HCT116 (cell line): ENCODE data around the gene MAGEA8. TPM values are rescaled to one million over a fixed set of nuclear protein-coding genes. Genes with fewer than 3 reads are reported as not detected.

Experiments used
- ATAC-seq: fragments of 200-7000 bp; cut with Tn5 transposase; 2 replicates; pipeline ENCODE4 v1.9.1; 2020; ENCODE audit warnings: mild to moderate bottlenecking, moderate library complexity
- BruUV-seq: library from RNA; stranded (reverse); fragments of 400-500 nt; replicated peaks from 2 replicates; lab custom pipeline; 2021; lab: Mats Ljungman, UMichigan
- CTCF ChIA-PET: fragments of 300-600 bp; sonication (Branson Sonifier 250); formaldehyde crosslinking; loops from one replicate; lab custom pipeline; 2021; ENCODE audit warnings: antibody characterized with exemption; lab: Charles Lee
- POLR2A ChIA-PET: fragments of 300-600, 350-600 bp; sonication (Branson Sonifier 250); formaldehyde crosslinking; loops from one replicate; lab custom pipeline; 2021; ENCODE audit warnings: antibody characterized with exemption; lab: Charles Lee
- RAD21 ChIA-PET, 2 experiments: fragments of 300-600 bp; sonication (Branson Sonifier 250); formaldehyde crosslinking; loops; one replicate each; lab custom pipeline; 2023; ENCODE audit warnings: low total read pairs in 2 of 2; ENCODE audit not compliant: uncharacterized antibody in 2 of 2, unreplicated experiment in 2 of 2, low non-redundant PET in 1 of 2; lab: Charles Lee
- DNase-seq: peaks from one replicate; pipeline ENCODE4 v3.0.0-alpha.2; 2010; ENCODE audit warnings: low read depth, low spot score
- H2AFZ ChIP-seq: fragments of 200-600 bp; shearing (Covaris generic), sonication (generic); 2 replicates; pipeline ENCODE4 v1.6.1; 2017; ENCODE audit warnings: low read depth, mixed run types, mixed read lengths, antibody characterized with exemption, low read length; ENCODE audit not compliant: poor library complexity, severe bottlenecking
- H3K27ac ChIP-seq: 2 replicates; pipeline ENCODE4 v1.5.1; 2012; ENCODE audit warnings: low read depth, low read length
- H3K27me3 ChIP-seq: fragments of 200-600 bp; sonication (generic); 2 replicates; pipeline ENCODE4 v1.6.1; 2016; ENCODE audit warnings: mixed run types, low read length, mixed read lengths; ENCODE audit not compliant: insufficient read depth
- H3K36me3 ChIP-seq, 2 experiments: fragments of 200-500 bp in 1 of 2; fragments of 200-600 bp in 1 of 2; sonication (Bioruptor generic) in 1 of 2; sonication (generic) in 1 of 2; 2 replicates each; pipeline versions ENCODE4 v1.5.1 to v1.6.1; 2014 to 2016; ENCODE audit warnings: low read length in 2 of 2, inconsistent platforms in 1 of 2, mixed read lengths in 1 of 2, mixed run types in 1 of 2; ENCODE audit not compliant: insufficient read depth in 2 of 2, control insufficient read depth in 1 of 2
- H3K4me1 ChIP-seq, 2 experiments: fragments of 200-600 bp in 1 of 2; sonication (generic) in 1 of 2; 2 replicates each; pipeline versions ENCODE4 v1.5.1 to v1.6.1; 2012 to 2017; ENCODE audit warnings: low read length in 2 of 2, inconsistent platforms in 1 of 2, mild to moderate bottlenecking in 1 of 2, mixed read lengths in 1 of 2, mixed run types in 1 of 2, moderate library complexity in 1 of 2; ENCODE audit not compliant: insufficient read depth in 2 of 2, control insufficient read depth in 1 of 2
- H3K4me2 ChIP-seq: fragments of 200-600 bp; sonication (generic); 2 replicates; pipeline ENCODE4 v1.6.1; 2017; ENCODE audit warnings: mixed run types, low read length, mixed read lengths
- H3K4me3 ChIP-seq, 2 experiments: fragments of 200-600 bp in 1 of 2; sonication (generic) in 1 of 2; replicated peaks in 1 of 2; 2 replicates each; pipeline ENCODE4 v1.5.1; 2011 to 2016; ENCODE audit warnings: low read length in 2 of 2, control low read depth in 1 of 2, low read depth in 1 of 2, mild to moderate bottlenecking in 1 of 2, mixed read lengths in 1 of 2, mixed run types in 1 of 2
- H3K79me2 ChIP-seq: fragments of 200-600 bp; sonication (generic); 2 replicates; pipeline ENCODE4 v1.6.1; 2017; ENCODE audit warnings: mild to moderate bottlenecking, mixed run types, low read length, moderate library complexity, mixed read lengths; ENCODE audit not compliant: insufficient read depth
- H3K9ac ChIP-seq: fragments of 200-600 bp; sonication (generic); 2 replicates; pipeline ENCODE4 v1.6.1; 2016; ENCODE audit warnings: low read length, mixed read lengths
- H3K9me2 ChIP-seq: fragments of 200-600 bp; sonication (generic), shearing (Covaris generic); 2 replicates; pipeline ENCODE4 v1.6.1; 2017; ENCODE audit warnings: mixed run types, mild to moderate bottlenecking, moderate library complexity; ENCODE audit not compliant: insufficient read depth
- H3K9me3 ChIP-seq, 2 experiments: fragments of 200-500 bp in 1 of 2; fragments of 200-600 bp in 1 of 2; sonication (Bioruptor generic) in 1 of 2; sonication (generic) in 1 of 2; 2 replicates each; pipeline ENCODE4 v1.6.1; 2014 to 2017; ENCODE audit warnings: low read length in 2 of 2, mixed read lengths in 2 of 2, inconsistent platforms in 1 of 2, low read depth in 1 of 2, mild to moderate bottlenecking in 1 of 2, mixed run types in 1 of 2, moderate library complexity in 1 of 2; ENCODE audit not compliant: control insufficient read depth in 1 of 2, insufficient read depth in 1 of 2
- H4K20me1 ChIP-seq: fragments of 200-600 bp; sonication (generic), shearing (Covaris generic); 2 replicates; pipeline ENCODE4 v1.6.1; 2017; ENCODE audit warnings: mixed run types, mild to moderate bottlenecking, moderate library complexity; ENCODE audit not compliant: insufficient read depth
- CEBPB ChIP-seq: IDR thresholded peaks from 2 replicates; pipeline ENCODE4 v1.6.1; 2012; ENCODE audit warnings: low read depth
- EGR1 ChIP-seq: IDR thresholded peaks from 2 replicates; pipeline ENCODE4 v1.6.1; 2012; ENCODE audit warnings: low read depth
- ELF1 ChIP-seq: IDR thresholded peaks from 2 replicates; pipeline ENCODE4 v1.6.1; 2012; ENCODE audit warnings: low read depth, borderline replicate concordance
- EZH2phosphoT487 ChIP-seq: fragments of 200-600 bp; IDR thresholded peaks from 2 replicates; pipeline ENCODE4 v1.6.1; 2018; ENCODE audit warnings: antibody characterized with exemption, borderline replicate concordance
- JUND ChIP-seq: IDR thresholded peaks from 2 replicates; pipeline ENCODE4 v1.6.1; 2012
- POLR2A ChIP-seq: IDR thresholded peaks from 2 replicates; pipeline ENCODE4 v1.7.0; 2011; ENCODE audit warnings: borderline replicate concordance; ENCODE audit not compliant: insufficient read depth, insufficient read length; ENCODE audit errors: extremely low read depth
- RAD21 ChIP-seq: IDR thresholded peaks from 2 replicates; pipeline ENCODE4 v1.6.1; 2012; ENCODE audit warnings: low read depth, mild to moderate bottlenecking
- SIN3A ChIP-seq: IDR thresholded peaks from 2 replicates; pipeline ENCODE4 v1.6.1; 2012; ENCODE audit warnings: low read depth
- SRF ChIP-seq: IDR thresholded peaks from 2 replicates; pipeline ENCODE4 v1.6.1; 2012; ENCODE audit warnings: low read depth
- TCF7L2 ChIP-seq: IDR thresholded peaks from 2 replicates; pipeline ENCODE4 v1.7.0; 2011; ENCODE audit warnings: borderline replicate concordance, inconsistent platforms; ENCODE audit not compliant: insufficient read depth, insufficient read length; ENCODE audit errors: extremely low read depth
- YY1 ChIP-seq: IDR thresholded peaks from 2 replicates; pipeline ENCODE4 v1.6.1; 2011; ENCODE audit warnings: low read length, low read depth, moderate library complexity, mild to moderate bottlenecking; ENCODE audit not compliant: insufficient replicate concordance; ENCODE audit errors: extremely low read depth
- ZFX ChIP-seq: fragments of 450-650 bp; IDR thresholded peaks from 2 replicates; pipeline ENCODE4 v1.6.1; 2017
- ZNF274 ChIP-seq: fragments of 200-500 bp; sonication (Bioruptor generic); IDR thresholded peaks from 2 replicates; pipeline ENCODE4 v1.6.1; 2014; ENCODE audit warnings: mild to moderate bottlenecking, low read depth, low read length, inconsistent platforms
- intact Hi-C: fragments of 100-400 bp; cut with micrococcal nuclease; formaldehyde crosslinking; loops from 2 replicates; pipeline ENCODE4 v1.10.0; 2022
- total RNA-seq: library from RNA; stranded (reverse); gene quantifications from one replicate; pipeline ENCODE4 v1.2.1, GENCODE V29; 2021; ENCODE audit not compliant: unreplicated experiment
- TF ChIP-seq, protein P1 (sequence below), 3 experiments: fragments of 200-600 bp in 1 of 3; sonication (generic) in 1 of 3; IDR thresholded peaks in 2 of 3; conservative IDR thresholded peaks in 1 of 3; 2 replicates each; pipeline ENCODE4 v1.5.1; 2012 to 2017; ENCODE audit warnings: low read depth in 2 of 3, low read length in 2 of 3, antibody characterized with exemption in 1 of 3, borderline replicate concordance in 1 of 3, control low read depth in 1 of 3, mild to moderate bottlenecking in 1 of 3, mixed read lengths in 1 of 3, mixed run types in 1 of 3, moderate library complexity in 1 of 3; ENCODE audit not compliant: insufficient read depth in 1 of 3
- TF ChIP-seq, protein P2 (sequence below): IDR thresholded peaks from 2 replicates; pipeline ENCODE4 v1.6.1; 2011; ENCODE audit warnings: mild to moderate bottlenecking, low read length, moderate library complexity; ENCODE audit not compliant: insufficient replicate concordance; ENCODE audit errors: extremely low read depth
- TF ChIP-seq, protein P3 (sequence below): IDR thresholded peaks from 2 replicates; pipeline ENCODE4 v1.6.1; 2012

MAGEA8 gene
- total RNA-seq, 1 experiment from 2014 or later: not detected

DNA sequence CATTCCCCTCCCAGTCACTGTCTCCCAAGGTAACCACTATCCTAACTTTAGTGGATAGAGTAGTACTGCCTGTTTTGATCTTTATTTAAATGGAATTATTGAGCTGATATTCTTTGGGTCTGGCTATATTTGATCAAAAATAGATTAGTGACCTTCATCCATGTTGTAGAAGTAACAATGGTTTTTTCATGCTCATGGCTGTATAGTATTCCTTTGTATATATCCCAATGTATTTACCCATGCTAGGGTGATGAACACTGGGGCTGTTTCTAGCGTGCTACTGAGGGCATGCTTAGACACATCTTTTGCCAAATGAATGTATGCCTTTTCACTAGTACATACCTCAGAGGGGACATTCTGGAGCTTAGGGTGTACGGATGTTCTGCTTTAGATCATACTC, 10.1 kb upstream of the MAGEA8 start:
- no peaks in the 10 kb centered on the region for H3K9me2 ChIP-seq
- ChIA-PET POLR2A (no interaction called here), CTCF (no interaction called here), RAD21 (no interaction called here)
- intact Hi-C loops: no loop called here
- ATAC-seq (no peak), DNase-seq (no peak)
- no TSS peak for BruUV-seq
- no peak overlapping the region for H3K4me2 ChIP-seq
- H3K36me3 ChIP-seq: no peaks in the 10 kb centered on the region
- no peak overlapping the region for H3K9ac ChIP-seq
- H3K4me3 ChIP-seq: no peak overlapping the region
- no peaks in the 10 kb centered on the region for H3K79me2 ChIP-seq
- no peak for TF ChIP-seq TCF7L2
- TF ChIP-seq YY1: no peak
- no peak for TF ChIP-seq EGR1
- no peak for TF ChIP-seq SIN3A
- TF ChIP-seq EZH2phosphoT487: no peak
- TF ChIP-seq, protein P1, sequence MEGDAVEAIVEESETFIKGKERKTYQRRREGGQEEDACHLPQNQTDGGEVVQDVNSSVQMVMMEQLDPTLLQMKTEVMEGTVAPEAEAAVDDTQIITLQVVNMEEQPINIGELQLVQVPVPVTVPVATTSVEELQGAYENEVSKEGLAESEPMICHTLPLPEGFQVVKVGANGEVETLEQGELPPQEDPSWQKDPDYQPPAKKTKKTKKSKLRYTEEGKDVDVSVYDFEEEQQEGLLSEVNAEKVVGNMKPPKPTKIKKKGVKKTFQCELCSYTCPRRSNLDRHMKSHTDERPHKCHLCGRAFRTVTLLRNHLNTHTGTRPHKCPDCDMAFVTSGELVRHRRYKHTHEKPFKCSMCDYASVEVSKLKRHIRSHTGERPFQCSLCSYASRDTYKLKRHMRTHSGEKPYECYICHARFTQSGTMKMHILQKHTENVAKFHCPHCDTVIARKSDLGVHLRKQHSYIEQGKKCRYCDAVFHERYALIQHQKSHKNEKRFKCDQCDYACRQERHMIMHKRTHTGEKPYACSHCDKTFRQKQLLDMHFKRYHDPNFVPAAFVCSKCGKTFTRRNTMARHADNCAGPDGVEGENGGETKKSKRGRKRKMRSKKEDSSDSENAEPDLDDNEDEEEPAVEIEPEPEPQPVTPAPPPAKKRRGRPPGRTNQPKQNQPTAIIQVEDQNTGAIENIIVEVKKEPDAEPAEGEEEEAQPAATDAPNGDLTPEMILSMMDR (IDR thresholded peaks at IDR 0.05 in 2 of 3, conservative IDR thresholded peaks at IDR 0.05 in 1 of 3; ENCODE audit: borderline replicate concordance in 1 of 3, insufficient read depth in 1 of 3, low read depth in 2 of 3, low read length in 2 of 3): no peak
- TF ChIP-seq JUND: no peak
- no peak for TF ChIP-seq POLR2A
- TF ChIP-seq, protein P2, sequence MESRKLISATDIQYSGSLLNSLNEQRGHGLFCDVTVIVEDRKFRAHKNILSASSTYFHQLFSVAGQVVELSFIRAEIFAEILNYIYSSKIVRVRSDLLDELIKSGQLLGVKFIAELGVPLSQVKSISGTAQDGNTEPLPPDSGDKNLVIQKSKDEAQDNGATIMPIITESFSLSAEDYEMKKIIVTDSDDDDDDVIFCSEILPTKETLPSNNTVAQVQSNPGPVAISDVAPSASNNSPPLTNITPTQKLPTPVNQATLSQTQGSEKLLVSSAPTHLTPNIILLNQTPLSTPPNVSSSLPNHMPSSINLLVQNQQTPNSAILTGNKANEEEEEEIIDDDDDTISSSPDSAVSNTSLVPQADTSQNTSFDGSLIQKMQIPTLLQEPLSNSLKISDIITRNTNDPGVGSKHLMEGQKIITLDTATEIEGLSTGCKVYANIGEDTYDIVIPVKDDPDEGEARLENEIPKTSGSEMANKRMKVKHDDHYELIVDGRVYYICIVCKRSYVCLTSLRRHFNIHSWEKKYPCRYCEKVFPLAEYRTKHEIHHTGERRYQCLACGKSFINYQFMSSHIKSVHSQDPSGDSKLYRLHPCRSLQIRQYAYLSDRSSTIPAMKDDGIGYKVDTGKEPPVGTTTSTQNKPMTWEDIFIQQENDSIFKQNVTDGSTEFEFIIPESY: no peak
- no peak for TF ChIP-seq CEBPB
- TF ChIP-seq ELF1: no peak
- TF ChIP-seq SRF: no peak
- TF ChIP-seq ZNF274: no peak
- no peak for TF ChIP-seq ZFX
- TF ChIP-seq RAD21: no peak
- TF ChIP-seq, protein P3, sequence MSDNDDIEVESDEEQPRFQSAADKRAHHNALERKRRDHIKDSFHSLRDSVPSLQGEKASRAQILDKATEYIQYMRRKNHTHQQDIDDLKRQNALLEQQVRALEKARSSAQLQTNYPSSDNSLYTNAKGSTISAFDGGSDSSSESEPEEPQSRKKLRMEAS: no peak
- no peaks in the 10 kb centered on the region for H3K27me3 ChIP-seq
- H3K9me3 ChIP-seq: no peaks in the 10 kb centered on the region
- H3K27ac ChIP-seq: no peak overlapping the region
- H3K4me1 ChIP-seq: peaks cover 0 to 6% of the 10 kb centered on the region in 2 experiments; a peak in 1 of 4 replicates
- H4K20me1 ChIP-seq: no peaks in the 10 kb centered on the region
- H2AFZ ChIP-seq: no peak overlapping the region
